ENCODE results near the gene TMPRSS4.
A peak's percentile ranks its signal among the peaks of the same experiment; 100 is the strongest.

TMPRSS4 gene

DNA sequence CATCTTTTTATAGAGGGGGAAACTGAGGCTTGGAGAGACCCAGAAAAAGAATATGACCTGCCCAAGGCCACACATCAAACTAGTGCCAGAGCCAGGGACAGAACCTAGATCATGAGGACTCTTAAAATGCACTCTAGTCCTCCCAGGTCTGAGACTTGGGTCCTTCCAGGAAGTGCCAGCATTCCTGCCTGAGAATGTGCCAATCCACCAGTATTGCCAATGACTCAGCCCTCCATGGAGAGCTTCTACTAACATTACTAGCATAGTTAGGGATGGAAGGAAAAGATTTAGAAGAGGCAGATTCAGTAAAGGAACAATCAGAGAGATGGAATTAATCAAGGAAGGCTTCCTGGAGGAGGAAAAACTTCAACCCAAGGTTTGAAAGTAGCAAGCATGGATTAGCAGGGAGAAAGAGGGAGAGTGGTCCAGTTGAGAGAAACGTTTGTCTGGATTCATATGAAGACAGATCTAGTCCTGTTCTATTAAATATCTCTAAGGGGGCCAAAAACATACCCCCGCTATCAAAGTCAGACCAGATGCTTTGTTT, 30.0 kb downstream of the TMPRSS4 start:
- DNase-seq = no peak

DNA sequence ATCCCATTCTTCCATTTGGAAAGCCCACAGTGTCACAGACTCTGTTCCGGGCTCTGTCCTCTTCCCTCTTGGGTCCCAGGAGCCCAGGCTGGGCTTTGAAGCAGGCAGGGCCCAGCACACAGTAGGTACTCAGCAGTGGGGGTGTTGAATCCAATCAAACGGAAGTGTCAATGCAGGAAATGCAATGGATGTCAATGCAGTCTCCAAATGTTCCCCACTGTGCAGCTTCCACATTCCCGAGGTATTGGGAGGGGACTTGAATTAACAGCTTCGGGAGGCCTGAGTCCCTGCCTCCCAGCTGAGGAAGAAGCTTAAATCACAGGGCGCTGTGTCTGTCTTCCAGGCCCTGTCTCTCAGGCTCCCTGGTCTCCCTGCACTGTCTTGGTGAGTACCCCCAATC, 31.6 kb downstream of the TMPRSS4 start:
- no peak for DNase-seq

DNA sequence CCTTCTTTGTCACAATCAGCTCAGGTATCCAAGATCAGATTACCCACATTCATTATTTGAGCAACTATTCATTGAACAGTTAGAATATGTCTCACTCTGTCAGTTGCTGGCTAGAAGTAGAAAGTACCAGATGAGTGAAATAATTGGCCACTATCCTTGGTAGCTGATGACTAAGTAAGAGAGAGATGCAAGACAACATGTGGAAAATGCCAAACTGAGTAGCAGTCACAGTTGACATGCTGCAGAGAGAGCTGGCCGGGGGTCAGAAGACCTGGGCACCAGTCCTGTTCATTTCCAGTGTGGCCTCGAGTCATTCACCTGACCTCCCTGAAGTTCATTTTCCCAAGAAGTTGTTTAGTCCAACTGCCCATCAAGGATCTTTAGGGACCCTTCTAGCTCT, 32.4 kb downstream of the TMPRSS4 start:
- DNase-seq = no peak

DNA sequence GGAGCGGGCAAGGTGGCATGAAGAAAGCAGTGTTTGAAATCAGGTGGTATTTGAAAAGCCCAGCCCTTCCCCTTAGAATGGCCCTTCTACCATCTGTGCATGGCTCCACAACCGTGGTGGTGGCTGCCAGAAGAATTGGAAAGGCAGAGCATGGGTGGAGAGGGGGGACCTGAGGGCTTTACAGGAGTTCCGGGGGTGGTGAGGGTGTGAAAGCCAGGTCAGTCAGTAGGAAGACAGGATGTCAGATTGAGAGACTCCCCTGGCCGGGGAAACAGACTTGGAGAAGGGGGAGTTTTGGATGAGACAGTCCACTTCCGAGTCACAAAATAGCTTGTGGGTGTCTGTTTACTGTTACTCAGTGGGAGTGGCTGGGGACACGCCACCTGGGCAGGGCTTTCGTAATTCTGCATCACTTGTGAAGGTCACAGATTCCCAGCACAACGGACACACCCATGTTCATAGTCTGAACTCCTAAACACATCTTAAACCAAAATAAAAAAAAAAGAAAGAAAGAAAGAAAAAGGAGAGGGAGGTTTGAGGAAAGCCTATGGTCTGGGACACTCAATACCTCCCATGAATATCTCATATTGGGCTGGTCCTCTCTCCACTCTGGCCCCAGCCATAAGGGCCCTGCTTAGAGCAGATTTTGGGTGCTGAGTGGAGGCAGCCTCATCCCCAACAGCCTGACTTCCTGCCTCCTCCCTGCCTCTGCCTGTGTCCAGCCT, 34.3 kb downstream of the TMPRSS4 start:
- no peak for DNase-seq

DNA sequence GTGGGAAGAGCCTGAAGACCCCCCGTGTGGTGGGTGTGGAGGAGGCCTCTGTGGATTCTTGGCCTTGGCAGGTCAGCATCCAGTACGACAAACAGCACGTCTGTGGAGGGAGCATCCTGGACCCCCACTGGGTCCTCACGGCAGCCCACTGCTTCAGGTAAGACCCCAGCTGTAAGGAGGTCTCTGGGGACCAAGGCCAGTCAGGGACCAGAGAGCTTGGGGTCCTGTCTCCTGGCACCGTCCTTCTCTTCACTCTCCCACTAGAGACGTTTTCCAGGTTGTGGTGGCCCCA, 34.8 kb downstream of the TMPRSS4 start:
- DNase-seq = no peak

DNA sequence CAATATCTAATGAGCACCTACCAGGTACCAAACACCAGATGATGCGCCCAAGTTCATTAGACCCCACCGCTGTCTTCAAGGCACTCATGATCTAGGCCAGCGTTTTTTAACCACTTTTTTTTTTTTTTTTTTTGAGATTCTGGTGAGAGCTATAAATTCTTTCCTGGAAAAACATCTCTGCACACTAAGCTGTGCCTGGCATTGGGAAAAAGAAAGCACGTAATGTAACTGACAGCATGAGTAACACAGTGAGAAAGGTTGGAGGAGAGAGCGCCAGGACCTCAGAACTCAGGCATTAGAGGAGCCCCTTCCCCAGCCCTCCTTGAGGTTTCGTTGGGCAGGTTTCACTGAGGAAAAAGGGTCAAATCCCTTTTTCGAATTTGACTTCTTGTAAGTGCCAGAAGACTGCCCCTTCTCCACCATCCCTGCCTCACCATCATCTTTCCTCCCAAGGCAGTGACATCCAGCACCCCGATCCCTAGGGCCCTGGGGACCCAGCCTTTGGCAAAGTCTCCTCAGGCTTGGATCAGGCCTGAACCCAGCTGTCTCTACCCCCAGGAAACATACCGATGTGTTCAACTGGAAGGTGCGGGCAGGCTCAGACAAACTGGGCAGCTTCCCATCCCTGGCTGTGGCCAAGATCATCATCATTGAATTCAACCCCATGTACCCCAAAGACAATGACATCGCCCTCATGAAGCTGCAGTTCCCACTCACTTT, 36.0 kb downstream of the TMPRSS4 start:
- no peak for DNase-seq

DNA sequence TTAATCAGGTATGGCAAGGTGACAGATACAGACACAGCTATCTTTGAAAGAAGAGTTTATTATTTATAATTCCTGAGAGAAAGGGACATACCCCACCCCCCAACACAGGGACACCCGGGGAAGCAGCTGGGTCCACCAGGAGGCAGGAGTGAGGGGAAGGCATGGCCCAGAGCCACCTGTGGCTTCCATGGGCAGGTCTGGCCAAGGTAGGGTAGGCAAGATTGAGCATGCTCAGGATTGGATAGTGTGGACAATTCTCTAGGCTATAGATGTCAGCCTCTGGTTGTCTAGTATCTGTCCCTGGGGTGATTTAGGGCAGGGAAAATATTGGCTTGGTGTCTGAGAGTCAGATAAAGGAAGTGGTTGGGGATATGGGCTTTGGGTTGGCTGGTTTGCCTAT, 37.4 kb downstream of the TMPRSS4 start:
- DNase-seq = no peak

DNA sequence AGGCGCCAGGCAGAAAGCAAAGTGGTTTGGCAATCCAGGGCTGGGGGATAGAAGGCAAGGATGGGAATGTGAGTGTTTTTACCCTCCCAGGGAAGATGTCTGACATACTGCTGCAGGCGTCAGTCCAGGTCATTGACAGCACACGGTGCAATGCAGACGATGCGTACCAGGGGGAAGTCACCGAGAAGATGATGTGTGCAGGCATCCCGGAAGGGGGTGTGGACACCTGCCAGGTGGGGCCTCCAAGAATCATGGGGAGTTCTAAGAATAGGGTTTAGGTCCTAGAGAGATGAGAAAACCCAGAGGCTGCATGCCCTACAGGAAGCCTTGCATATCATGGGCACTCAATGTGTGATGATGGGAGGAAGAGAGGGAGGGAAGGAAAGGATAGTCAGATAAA, 38.2 kb downstream of the TMPRSS4 start:
- no peak for DNase-seq

DNA sequence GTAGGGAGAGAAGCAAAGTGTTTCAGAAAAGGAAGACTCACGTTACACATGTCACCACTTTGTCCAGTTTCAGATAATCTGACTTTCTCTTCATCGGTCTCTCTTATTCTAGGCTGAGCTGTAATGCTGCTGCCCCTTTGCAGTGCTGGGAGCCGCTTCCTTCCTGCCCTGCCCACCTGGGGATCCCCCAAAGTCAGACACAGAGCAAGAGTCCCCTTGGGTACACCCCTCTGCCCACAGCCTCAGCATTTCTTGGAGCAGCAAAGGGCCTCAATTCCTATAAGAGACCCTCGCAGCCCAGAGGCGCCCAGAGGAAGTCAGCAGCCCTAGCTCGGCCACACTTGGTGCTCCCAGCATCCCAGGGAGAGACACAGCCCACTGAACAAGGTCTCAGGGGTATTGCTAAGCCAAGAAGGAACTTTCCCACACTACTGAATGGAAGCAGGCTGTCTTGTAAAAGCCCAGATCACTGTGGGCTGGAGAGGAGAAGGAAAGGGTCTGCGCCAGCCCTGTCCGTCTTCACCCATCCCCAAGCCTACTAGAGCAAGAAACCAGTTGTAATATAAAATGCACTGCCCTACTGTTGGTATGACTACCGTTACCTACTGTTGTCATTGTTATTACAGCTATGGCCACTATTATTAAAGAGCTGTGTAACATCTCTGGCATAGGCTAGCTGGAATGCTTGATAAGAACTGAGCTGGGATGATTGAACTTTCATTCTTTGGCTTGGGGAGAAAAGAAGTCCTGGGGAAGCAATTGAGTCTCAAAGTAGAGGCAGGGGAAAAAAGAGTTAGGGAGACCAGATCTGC, 41.1 kb downstream of the TMPRSS4 start:
- DNase-seq = no peak

DNA sequence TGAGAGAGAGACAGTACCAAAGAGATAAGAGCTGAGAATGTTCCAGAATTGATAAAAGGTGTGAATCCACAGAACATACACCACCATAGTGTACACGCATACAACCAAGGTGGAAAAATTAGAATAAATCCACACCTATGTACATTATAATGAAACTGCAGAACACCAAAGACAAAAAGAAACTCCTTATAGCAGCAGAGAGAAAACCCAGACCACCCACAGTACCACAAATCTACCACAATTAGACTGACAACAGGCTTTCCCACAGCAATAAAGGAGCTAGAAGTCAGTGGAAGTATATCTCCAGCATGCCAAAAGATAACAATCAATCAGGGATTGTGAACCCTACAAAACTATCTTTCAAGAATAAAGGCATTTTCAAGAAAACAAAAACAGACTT, 43.9 kb downstream of the TMPRSS4 start:
- no peak for DNase-seq

DNA sequence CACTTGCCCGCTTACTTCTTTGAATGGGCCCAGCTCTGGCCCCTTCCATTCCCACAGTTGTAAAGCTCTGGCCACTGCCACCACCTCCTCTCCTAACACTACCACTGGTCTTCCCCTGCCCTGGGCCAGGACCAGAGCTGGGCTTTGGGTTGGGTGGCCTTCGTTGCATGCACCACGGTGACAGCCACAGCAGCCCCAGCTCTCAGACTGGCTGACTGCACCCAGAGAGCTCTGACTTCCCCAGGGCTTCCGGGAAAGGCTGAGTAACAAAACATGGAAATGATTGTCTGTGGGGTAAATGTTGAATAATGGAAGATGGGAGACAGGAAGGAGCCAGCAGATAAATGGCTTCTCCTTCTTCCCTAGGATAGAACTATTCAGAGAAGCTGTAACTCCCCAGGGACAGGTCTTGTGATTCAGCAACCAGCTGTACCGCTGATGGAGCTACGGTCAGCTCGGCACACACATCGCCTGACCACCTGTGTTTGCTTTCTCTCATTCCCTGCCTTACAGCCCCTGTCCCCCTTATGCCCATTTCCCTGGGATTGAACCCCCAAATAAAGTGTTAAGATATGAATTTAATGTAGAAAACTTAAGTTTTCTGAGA, 48.2 kb downstream of the TMPRSS4 start:
- no peak for DNase-seq

DNA sequence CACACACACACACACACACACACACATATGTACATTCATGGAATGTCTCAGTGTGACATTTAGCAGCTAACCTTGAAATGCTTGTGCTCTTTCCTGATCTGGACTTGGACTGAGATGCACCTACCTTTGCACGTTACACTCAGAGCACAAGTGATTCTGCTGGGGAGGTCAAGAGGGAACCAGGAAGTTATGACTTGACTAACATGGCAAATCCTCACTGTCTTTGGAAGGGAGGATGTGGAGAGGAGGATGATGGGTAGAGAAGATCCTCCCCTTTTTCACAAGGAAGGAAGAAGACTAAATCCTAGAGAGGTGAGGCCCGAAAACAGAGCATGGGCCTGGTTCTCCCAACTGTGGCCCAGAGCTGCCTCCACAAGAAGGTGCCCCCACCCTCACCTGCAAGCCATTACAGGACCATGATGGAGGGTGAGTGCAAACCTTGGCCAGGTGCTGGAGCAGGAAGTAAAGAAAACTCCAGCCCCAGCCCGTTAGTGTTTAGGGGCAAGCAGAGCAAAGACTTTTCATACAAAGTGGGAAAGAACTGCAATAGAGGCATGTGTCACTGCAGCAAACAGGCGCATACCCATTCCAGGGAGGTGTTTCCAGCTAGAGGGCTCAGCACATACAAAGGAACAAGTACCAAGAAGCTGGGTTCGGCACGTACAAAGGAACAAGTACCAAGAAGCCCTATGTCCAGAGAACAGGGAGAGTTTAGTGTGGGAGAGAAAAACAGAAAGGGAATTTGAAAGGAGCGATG, 49.4 kb downstream of the TMPRSS4 start:
- peak; percentile 6 for DNase-seq

DNA sequence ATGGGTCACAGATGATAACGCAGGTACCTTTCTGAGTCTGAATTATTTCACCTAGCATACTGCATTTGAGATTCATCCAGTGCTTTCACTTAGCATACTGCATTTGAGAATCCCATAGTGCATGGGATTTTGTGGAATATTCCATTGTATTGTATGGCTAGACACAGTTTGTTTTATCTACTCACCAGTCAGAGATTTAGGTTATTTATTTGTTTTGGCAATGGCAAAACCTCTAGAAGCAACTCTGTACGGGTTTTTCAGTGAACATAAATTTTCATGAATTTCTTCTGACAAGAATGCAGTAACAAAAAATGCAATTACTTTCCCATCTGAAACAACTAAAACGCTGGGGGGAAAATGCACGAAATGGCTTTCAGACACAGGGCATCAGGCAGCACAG, 51.4 kb downstream of the TMPRSS4 start:
- DNase-seq = no peak

DNA sequence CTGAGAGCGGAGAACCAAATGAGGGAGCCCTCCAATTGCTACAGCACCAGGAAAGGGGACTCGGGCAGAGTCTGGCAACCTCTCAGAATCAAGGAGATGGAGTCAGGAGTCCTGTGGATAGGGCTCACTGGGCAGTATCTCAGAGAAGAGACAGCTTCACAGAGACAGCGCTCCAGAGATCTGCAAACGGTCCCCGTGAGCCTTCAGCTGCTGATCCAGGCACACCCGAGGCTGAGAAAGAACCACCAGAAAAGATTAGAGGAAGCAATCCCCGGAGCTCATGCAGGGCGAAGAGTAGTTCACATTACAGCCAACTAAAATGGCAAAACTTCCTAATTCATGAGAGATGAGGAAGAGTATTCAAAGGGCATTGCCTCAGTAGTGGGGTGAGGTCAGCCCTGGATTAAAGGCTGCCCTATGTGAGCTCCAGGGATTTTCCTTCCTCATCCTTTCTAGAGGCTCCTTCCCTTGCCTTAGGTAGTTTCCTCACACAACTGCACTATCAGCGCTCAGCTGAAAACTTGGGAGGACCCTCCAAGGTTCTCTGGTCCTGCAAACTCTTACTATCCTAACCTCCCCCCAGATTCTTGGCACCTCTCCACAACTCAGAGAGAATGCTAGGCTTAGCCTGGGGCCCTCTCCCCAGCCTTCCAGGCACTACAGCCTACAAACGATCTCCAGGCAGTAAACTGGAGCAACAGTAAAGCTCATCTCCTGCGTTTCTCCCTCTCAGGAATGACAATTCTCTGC, 52.0 kb downstream of the TMPRSS4 start:
- DNase-seq = no peak

DNA sequence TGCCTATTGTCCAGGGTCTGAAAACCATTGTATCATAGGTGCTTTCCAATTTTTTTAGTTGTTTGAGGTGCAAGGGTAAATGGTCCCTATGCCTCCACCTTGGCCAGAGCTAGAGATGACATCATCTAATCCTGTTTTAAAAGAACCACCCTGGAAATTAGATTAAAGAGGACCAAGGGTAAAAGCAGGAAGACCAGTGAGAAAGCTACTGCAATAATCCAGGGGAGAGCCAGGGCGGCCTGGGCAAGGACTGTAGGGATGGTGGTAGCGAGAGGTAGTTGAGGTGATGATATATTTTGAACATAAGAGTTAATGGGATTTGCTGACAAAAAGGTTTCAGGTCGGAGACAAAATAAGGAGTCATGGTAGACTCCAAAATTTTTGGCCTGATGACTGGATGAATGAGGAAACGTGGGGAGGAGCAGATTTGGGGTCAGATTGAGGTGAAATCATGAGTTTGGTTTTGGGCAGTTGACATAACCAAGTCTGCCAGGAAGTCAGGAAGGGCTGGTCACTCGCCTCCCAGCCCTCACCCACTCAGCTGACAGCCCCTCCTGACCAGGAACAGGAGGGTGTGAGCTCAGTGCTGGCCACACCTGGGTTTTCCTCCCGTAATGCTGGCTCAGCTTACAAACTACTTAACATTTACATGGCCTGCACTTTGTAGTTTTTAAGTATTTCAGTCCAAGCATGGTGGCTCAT, 52.7 kb downstream of the TMPRSS4 start:
- no peak for DNase-seq

DNA sequence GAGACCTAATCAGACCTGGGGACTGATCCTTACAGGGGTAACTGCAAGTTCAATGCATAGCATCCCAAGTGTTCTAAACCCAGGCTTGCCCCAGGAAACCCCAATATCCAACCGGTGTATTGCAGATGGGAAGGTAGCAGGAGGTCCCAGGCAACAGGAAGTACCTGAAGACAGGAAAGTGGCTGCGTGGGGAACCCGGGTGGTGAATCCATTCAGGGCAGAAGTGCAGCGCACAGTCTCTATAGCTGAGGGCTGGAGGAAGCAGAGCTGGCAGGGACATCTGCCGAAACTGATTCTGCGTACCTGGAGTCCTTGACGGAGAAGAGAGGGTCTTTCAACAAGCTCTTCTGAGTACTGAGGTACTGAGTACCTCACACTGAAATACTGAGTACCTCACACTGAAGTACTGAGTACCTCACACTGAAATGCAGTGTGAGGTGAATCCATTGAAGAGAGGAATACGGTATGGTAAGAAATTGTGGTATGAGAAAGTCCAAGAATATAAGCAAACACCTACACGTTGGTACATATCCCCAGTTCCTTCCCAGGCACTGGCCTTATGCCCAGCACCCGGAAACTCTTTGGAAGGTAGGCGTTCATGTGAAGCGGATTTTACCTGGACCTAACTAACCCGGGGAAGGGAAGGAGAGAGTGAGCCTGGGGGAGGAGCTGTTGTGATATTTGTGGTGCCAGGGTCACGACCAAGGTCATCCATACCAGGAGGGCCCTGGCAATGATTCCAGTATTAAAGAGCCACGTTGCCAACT, 55.7 kb downstream of the TMPRSS4 start:
- DNase-seq = no peak

DNA sequence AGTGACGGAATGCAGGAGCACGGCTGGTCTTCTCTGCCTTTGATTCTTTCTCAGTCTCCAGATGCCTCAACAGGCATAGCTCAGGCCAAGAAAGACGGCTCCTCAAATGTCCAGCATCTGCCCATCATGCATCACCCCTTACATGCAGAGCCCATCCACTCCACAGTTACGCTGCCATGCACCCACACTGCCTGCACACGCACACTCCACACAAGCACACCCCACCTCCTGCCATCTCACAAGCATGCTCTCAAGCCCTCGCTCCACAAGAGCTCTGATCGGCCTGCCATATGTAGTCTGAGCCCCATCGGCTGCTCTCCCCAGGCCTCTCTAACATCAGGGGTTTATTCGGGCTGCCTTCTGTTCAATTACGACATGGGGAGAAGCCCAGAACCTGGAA, 56.9 kb downstream of the TMPRSS4 start:
- no peak for DNase-seq

DNA sequence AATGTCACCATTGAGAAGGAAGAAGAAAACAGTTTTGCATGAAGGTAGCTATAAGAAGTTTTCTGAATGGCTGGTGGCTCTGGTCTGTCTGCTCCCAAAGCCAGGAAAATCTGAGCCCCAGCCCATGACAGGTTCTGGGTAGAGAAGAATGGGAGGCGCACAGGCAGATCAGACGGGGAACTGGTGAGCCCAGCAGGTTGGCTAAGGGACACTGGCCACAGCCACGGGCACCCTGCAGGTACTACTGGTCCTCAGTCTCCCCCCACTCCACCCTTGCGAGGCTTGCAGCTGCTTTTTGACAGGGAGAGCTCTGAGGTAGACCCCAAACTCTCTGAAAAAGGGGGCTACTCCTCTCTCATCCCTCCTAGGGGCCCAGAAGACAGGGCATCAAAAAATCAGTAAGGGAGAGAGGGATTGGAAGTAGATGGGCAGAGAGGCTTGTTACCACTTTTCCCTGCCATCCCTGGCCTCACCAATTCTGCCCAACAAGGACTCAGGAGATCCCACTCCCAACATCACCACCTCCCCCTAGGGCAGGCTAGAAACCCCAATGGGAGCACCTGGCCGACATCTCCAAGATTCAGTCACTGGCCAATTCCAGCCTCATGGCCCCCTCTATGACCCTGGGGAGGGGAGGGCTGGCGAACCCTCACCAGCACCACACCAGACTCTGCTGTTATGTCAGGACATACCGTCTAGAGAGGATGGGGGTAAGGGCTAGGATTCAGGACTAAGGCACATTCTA, 58.3 kb downstream of the TMPRSS4 start:
- no peak for DNase-seq

DNA sequence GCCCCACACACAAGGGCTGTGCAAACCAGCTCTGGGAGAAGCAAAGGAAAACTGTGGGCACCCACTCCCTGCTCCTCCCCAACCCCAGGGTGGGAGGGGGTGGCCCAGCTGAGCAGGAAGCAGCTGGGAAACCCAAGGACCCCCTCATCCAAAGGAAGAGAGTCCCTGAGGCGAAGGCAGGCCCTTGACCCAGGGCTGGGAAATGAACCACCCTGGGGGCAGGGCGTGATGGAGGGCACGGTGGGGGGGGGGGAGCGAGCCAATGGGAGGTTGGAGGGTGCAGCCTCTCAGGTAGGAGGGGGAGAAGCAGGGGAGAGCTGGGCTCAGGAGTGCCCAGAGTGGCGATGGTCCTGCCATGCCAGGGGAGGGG, 58.9 kb downstream of the TMPRSS4 start:
- DNase-seq = no peak

DNA sequence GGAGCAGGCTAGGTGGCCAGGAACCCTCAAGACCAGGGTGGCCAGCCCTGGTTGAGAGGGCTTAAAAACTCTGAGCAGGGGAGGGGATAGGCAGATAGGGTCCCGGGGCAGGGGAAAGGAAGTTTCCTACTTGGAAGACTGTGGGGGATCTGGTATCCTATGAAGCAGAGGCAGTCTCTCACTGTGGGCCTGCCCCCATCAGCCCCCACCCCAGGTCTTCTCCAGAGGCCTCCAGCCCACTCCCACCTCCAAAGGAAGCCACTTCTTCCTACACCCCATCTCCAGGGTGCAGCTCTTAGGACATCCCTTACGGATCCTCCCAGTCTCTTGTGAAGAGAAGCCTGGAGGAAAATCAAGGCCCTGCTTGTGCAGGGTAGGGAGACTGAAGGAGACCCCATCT, 59.5 kb downstream of the TMPRSS4 start:
- no peak for DNase-seq

Measured in activated CD4-positive, alpha-beta T cell treated with anti-CD3 and anti-CD28 coated beads, Interleukin-2, amount 50 U/mL, for 16 hours (primary cell).